Measurements from ENCODE around the gene LENEP.

Gene LENEP

GRCh38 chr1:154960446-154961136, 32.8 kb upstream of the LENEP start:
- no peak for DNase-seq (ENCODE audit: low read depth in 1 of 2, low spot score in 1 of 2)

GRCh38 chr1:154961207-154962155, 31.9 kb upstream of the LENEP start, which contains the start of gene PYGO2:
PYGO2 (minus strand) TSS chr1:154961782; CDS start chr1:154961576, 206 bp downstream.
- peak; percentile 67 to 69 for DNase-seq (ENCODE audit: low read depth in 1 of 2, low spot score in 1 of 2)

GRCh38 chr1:154962156-154962749, 31.1 kb upstream of the LENEP start:
- no peak for DNase-seq (ENCODE audit: low read depth in 1 of 2, low spot score in 1 of 2)

DNA sequence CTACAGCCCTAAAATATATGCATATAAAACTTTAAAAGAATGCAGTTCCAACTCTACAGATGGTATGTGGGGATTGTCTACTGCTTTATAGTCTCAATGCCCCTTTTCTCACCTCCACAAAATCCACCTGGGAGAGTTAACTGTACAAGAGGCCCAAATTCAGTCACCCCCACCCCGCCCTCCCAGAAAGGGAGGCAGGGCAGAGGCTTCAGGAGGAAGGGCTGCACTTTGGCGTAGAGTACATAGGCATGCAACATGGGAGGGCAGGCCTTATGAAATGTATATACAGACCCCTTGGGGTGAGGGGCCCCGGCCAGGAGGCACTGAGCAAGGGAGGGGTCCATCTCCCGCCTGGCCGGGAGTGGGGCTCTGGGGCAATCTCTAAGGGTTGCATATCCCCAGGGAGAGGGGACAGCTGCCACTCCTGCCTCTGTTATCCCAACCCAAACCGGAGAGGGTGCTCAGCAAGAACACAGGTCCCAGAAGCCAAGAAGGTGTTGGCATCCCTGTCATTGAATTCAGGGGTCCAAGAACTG, 30.5 kb upstream of the LENEP start:
- DNase-seq (ENCODE audit: low read depth in 1 of 2, low spot score in 1 of 2): no peak

DNA sequence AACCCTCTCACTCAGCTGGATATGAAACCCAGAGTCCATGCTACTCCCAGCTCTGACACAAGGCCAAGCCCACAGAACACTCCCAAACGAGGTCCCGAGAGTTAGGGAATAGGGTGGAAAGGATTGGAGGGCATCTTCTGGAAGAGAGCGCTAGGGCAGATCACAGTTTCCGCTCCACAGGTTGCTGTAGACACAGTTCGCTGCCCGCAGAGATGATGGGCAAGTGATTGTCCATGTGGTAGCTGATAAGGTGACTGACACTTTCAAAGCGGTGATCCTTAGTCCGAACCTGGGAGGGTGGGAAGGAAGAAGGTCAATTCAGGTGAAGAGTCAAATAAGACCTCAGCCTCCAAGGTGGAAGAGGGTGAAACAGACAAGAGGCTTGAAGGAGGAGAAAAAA, 29.7 kb upstream of the LENEP start:
- DNase-seq (ENCODE audit: low read depth in 1 of 2, low spot score in 1 of 2): no peak

DNA sequence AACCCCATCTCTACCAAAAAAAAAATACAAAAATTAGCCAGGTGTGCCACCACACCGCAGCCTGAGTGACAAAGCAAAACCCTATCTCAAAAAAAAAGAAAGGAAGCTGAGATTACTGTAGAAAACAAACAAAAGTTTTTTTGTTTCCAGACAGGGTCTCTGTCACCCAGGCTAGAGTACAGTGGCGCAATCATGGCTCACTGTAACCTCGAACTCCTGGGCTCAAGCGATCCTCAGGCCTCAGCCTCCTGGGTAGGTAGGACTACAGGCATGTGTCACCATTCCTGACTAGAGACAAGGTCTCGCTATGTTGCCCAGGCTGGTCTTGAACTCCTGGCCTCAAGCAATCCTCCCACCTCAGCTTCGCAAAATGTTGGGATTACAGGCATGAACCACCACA, 29.0 kb upstream of the LENEP start:
- DNase-seq (ENCODE audit: low read depth in 1 of 2, low spot score in 1 of 2): no peak

- DNase-seq (ENCODE audit: low read depth in 1 of 2, low spot score in 1 of 2): no peak
Measured at GRCh38 chr1:154966111-154966510, 27.3 kb upstream of the LENEP start.

- DNase-seq (ENCODE audit: low read depth in 1 of 2, low spot score in 1 of 2): no peak
Measured at GRCh38 chr1:154967331-154967950, 25.9 kb upstream of the LENEP start.

GRCh38 chr1:154968731-154969130, 24.7 kb upstream of the LENEP start:
- no peak for DNase-seq (ENCODE audit: low read depth in 1 of 2, low spot score in 1 of 2)

- no peak for DNase-seq (ENCODE audit: low read depth in 1 of 2, low spot score in 1 of 2)
Measured at GRCh38 chr1:154969246-154969645, 24.1 kb upstream of the LENEP start.

DNA sequence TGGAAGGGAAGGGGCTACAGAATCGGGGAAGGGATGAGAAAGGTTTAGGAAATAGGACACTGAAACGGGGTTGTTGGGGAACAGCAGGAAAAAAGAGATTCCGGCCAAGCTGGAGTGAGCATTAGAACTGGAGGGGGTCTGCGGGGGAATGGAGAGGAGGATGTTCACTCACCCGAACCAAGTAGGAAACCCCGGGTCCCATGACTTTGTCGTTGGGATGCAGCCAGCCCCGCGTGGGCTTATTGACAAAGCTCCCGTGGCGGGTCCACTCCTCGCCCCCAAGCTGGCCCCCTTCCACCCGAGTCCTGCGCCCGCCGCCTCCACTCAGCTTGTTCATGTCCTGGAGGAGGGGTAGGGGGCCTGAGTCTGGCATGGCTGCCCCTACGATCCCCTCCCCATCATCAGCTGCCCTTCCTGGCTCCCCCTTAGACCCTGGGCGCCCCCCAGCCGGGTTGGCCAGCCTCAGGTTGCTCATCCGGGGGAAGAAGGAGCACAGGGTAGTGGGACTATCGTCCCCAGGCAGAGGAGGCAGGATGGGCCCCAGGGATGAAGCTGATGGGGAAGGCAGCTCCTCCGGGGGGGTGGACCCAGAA, 23.4 kb upstream of the LENEP start:
- no peak for DNase-seq (ENCODE audit: low read depth in 1 of 2, low spot score in 1 of 2)

GRCh38 chr1:154970631-154971340, 22.6 kb upstream of the LENEP start, which contains the start of gene SHC1:
SHC1 (minus strand) TSS chr1:154970747; CDS start chr1:154970526, 221 bp downstream.
- DNase-seq (ENCODE audit: low read depth in 1 of 2, low spot score in 1 of 2): no peak

GRCh38 chr1:154971341-154971998, 21.9 kb upstream of the LENEP start:
- DNase-seq (ENCODE audit: low read depth in 1 of 2, low spot score in 1 of 2): no peak

- no peak for DNase-seq (ENCODE audit: low read depth in 1 of 2, low spot score in 1 of 2)
Measured at GRCh38 chr1:154972213-154972516, 21.2 kb upstream of the LENEP start.

DNA sequence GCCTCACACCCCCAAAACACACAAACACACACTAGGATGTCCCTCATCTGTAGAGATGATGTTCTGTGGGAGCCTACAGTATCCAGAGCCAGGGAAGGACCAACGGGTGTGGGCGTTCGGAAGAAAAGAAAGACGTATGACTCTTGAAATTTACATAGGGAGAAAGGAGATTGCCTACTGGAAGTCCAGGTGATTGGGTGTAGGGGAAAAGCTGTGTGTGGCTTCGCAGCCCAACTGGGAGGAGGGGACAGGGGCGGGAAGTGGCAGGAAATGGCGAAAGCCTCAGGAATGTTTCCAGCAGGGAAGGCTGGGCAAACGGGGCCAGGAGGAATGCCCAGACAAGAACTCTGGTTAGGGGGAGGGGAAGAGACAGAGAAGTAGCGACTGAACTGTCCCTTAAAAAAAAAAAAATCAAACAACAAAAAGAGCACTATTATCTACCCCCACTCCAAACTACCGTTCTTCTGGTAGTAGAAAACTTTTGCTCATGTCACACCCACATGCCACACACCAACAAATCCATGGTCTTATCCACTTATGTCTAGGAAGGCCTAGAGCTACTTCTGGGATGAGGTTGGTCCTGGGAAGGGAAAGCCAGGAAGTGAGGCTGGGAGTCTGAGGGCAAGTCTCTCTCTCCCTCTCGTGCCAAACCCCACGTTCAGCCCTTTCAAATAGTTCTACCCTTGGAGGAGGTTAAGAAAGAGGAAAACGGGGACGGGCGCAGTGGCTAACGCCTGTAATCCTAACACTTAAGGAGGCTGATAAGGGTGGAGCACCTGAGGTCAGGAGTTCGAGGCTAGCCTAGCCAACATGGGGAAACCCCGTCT, 20.7 kb upstream of the LENEP start:
- no peak for DNase-seq (ENCODE audit: low read depth in 1 of 2, low spot score in 1 of 2)

DNA sequence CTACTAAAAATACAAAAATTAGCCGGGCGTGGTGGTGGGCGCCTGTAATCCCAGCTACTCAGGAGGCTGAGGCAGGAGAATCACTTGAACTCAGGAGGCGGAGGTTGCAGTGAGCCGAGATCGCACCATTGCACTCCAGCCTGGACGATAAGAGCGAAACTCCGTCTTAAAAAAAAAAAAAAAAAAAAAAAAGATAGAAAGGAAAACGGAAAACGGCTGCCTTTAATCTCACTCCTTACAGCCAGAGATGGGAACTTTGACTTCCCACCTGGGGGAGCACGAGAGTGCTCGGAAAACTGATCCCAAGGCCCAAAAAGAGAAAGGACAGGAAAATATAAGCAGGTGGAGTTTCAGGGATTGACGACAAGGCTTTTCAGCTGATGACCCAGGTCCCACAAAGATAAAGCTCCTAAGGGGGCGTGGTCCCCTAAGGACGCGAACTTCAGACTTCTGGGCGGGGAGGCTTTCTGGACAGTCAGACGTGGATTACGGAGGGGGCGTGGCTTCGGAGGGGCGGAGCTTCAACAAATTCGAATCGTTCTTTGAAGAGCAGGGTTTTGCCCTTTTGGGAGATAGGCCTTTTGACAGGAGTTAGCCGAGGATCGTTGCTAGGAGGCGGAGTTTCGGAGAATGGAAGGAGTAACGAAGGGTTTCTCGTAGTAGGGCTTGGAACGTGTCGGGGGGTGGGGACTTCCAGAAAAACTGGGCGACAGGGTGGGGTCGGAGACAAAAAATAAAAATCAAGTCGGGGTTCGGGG, 19.9 kb upstream of the LENEP start:
- peak; percentile 86 to 91 for DNase-seq (ENCODE audit: low read depth in 1 of 2, low spot score in 1 of 2)

DNA sequence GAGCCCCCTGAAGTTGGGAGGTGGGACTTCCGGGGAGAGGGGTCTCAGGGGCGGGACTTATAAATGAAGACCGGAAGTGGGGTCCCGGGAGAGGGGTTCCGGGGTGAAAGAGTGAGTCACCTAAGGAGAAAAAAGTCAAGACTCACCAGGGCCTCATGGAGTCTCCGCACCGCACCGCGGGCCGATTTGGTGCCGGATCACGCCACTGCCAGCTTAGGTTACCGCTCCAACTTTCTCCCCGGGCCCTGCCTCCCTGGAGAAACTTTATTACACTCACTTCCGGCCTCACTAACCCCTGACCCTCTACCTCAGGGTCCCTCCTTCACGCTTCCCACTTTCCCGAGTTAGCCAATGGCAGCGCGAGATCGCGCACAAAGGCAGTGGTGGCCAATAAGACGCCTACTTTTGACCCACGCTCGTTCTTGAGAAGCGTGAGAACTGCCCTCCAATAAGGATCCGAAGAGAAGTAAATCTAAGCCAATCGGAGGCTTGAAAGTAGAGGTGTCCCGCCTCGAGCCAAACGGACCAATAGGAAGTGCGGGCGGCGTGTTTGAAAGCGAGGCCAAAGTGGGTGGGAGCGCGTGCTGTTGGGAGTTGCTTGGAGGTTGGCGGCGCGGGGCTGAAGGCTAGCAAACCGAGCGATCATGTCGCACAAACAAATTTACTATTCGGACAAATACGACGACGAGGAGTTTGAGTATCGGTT, 19.1 kb upstream of the LENEP start, which contains the start of gene CKS1B:
Gene CKS1B (plus strand): TSS at position 580 of the 706 bp plus-strand sequence. CDS start 65 bp downstream, at position 645.
- peak; percentile 90 to 94 for DNase-seq (ENCODE audit: low read depth in 1 of 2, low spot score in 1 of 2)
